Small intestine (tissue), 7 donors: ENCODE data around the gene SLC35B3. TPM values are rescaled to one million over a fixed set of nuclear protein-coding genes. Genes with fewer than 3 reads are reported as not detected.
"Not testable (repeated sequence)": the region's sequence is repeated elsewhere in the genome, so short reads cannot be mapped to it uniquely, and the experiment has no call there.

Experiments used
- DNase-seq, 2 donors: peaks; one replicate each; pipeline versions ENCODE4 v3.0.0 to v3.0.0-alpha.2; 2013
- FAIRE-seq: peaks from 2 replicates; lab custom pipeline; 2012; peaks lifted over from hg19 to GRCh38; lab: Jason Lieb, UNC
- H3K27ac ChIP-seq, 3 donors: one replicate each; pipeline ENCODE4 v1.5.1; 2013; ENCODE audit warnings: low read length in 2 of 3, mild to moderate bottlenecking in 2 of 3, control low read depth in 1 of 3, inconsistent platforms in 1 of 3, low read depth in 1 of 3, moderate library complexity in 1 of 3
- H3K27me3 ChIP-seq, 3 donors: one replicate each; pipeline ENCODE4 v1.6.1; 2013; ENCODE audit warnings: low read length in 3 of 3, inconsistent platforms in 1 of 3; ENCODE audit not compliant: control insufficient read depth in 3 of 3, insufficient read depth in 3 of 3
- H3K36me3 ChIP-seq, 3 donors: one replicate each; pipeline ENCODE4 v1.6.1; 2013; ENCODE audit warnings: low read length in 3 of 3, inconsistent platforms in 1 of 3, low read depth in 1 of 3, mild to moderate bottlenecking in 1 of 3, moderate library complexity in 1 of 3; ENCODE audit not compliant: control insufficient read depth in 3 of 3, insufficient read depth in 2 of 3
- H3K4me1 ChIP-seq, 3 donors: one replicate each; pipeline ENCODE4 v1.6.1; 2013; ENCODE audit warnings: low read length in 2 of 3, inconsistent platforms in 1 of 3, low read depth in 1 of 3, mild to moderate bottlenecking in 1 of 3, moderate library complexity in 1 of 3; ENCODE audit not compliant: control insufficient read depth in 3 of 3, insufficient read depth in 2 of 3
- H3K4me3 ChIP-seq, 3 donors: one replicate each; pipeline ENCODE4 v1.5.1; 2013; ENCODE audit warnings: low read length in 3 of 3, control low read depth in 1 of 3, inconsistent platforms in 1 of 3, low read depth in 1 of 3, mild to moderate bottlenecking in 1 of 3, moderate library complexity in 1 of 3
- H3K9me3 ChIP-seq, 2 donors: one replicate each; pipeline ENCODE4 v1.6.1; 2013; ENCODE audit warnings: low read depth in 1 of 2, low read length in 1 of 2; ENCODE audit not compliant: control insufficient read depth in 2 of 2, insufficient read depth in 1 of 2
- WGBS, 3 donors: extraction: QIAGEN DNeasy Blood & Tissue Kit; methylation state at CpG; one replicate each; pipeline ENCODE4 v1.1.7; 2013; 5-methylcytosine and 5-hydroxymethylcytosine counted together
- polyA plus RNA-seq, 4 donors: library from polyadenylated mRNA; stranded (reverse) in 3 of 4; unstranded in 1 of 4; fragments of 200-250 nt in 3 of 4; fragments of 120-200 nt in 1 of 4; gene quantifications; one replicate each; pipeline versions ENCODE4 v1.2.1 to v1.2.3, GENCODE V29; 2013
- donor health status: healthy with polysubstance abuse.
- donor health status: control.
- donor health status: control.
- donor health status: Bipolar disorder and iron deficiency.
- donor health status: healthy.

Gene SLC35B3
- polyA plus RNA-seq, 4 donors: 18.6 to 35.0 (median 20.3) TPM

DNA sequence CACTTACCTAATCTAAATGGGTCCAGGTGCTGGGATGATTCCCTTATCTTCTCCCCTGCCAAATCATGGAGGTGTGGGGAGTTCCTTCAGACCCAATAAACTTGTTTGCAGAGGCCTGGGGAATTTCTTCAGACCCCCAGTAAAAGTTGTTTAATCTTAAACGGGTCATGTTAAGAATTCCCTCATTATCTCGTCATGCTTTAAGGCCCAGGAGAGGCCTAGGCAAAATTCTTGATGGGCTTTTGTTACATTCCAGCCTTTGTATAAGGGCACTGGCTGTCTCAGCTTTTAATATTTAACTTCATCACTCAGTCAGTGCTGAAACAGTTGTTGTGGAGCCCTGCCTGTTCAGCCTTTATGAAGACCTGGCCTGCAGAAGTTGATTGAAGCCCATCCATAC, 11.0 kb upstream of the SLC35B3 start:
- DNase-seq: no peak
- 47 to 61% (median 52%) methylated on average over 2 of the region's 2 CpGs for WGBS, 3 donors
- no peaks in the 10 kb centered on the region for H3K4me1 ChIP-seq

GRCh38 chr6:8445930-8446329, 10.6 kb upstream of the SLC35B3 start:
- not testable (repeated sequence) for H3K27ac ChIP-seq, H3K36me3 ChIP-seq, H3K4me1 ChIP-seq, H3K4me3 ChIP-seq, DNase-seq, FAIRE-seq, H3K9me3 ChIP-seq, H3K27me3 ChIP-seq
- 76 to 90% (median 86%) methylated on average over 4 of the region's 4 CpGs for WGBS, 3 donors

More for the DNA sequence above, 11.0 kb upstream of the SLC35B3 start:
- Histone ChIP-seq H3K4me3 (no peak overlapping the region), H3K36me3 (no peaks in the 10 kb centered on the region), H3K9me3 (no peaks in the 10 kb centered on the region), H3K27me3 (no peaks in the 10 kb centered on the region), H3K27ac (no peak overlapping the region)
- FAIRE-seq: no peak

DNA sequence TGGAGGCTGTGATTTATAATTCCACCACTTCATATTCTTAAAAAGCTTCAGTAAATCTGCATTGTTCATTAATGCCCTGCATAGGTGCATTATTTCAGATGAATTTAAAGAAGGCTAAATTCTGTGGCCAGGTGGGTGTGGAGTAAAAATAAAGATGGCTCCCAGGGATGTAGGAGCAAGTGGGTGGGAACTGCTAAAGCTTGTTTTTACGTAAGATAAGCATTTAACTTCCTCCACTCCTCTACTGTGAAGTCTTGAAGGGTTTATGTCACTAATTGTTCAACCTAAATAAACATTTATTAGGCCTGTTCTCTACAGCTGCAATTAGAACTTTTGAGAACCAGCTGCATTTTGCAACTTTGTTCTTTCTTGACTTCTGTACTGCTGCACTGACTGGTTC, 6.8 kb upstream of the SLC35B3 start:
- WGBS, 3 donors: 17 to 61% (median 48%) methylated on average over 1 of the region's 1 CpG
- H3K4me3 ChIP-seq: no peak overlapping the region
- FAIRE-seq: no peak

DNA sequence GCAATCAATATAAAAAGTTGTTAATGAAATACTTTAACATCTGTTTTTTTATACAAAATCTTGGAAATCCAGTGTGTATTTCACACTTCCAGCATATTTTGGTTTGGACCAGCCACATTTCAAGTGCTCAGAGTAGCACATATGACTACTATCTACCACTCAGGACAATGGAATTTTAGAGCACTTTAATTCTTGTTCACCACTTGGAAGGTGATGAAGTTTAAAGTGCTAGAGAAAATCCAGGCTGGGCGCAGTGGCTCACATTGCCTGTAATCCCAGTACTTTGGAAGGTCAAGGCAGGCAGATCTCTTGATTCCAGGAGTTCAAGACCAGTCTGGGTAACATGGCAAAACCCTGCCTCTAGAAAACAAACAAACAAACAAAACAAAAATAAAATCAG, 6.1 kb upstream of the SLC35B3 start:
- H3K4me1 ChIP-seq: no peaks in the 10 kb centered on the region
- 83 to 97% (median 95%) methylated on average over 1 of the region's 1 CpG for WGBS, 3 donors
- no peaks in the 10 kb centered on the region for H3K9me3 ChIP-seq
- H3K4me3 ChIP-seq: no peak overlapping the region
- H3K27me3 ChIP-seq: no peaks in the 10 kb centered on the region
- FAIRE-seq: no peak
- H3K36me3 ChIP-seq: no peaks in the 10 kb centered on the region
- no peak overlapping the region for H3K27ac ChIP-seq
- no peak for DNase-seq

More for the DNA sequence above, 6.8 kb upstream of the SLC35B3 start:
- no peaks in the 10 kb centered on the region for H3K4me1 ChIP-seq
- no peaks in the 10 kb centered on the region for H3K27me3 ChIP-seq
- no peaks in the 10 kb centered on the region for H3K36me3 ChIP-seq
- DNase-seq: no peak
- no peaks in the 10 kb centered on the region for H3K9me3 ChIP-seq
- H3K27ac ChIP-seq: no peak overlapping the region

GRCh38 chr6:8439601-8440268, 4.4 kb upstream of the SLC35B3 start:
- no peak for FAIRE-seq
- no peak overlapping the region for H3K27ac ChIP-seq
- DNase-seq: no peak

GRCh38 chr6:8437813-8438212, 2.5 kb upstream of the SLC35B3 start:
- Histone ChIP-seq H3K27me3 (no peaks in the 10 kb centered on the region), H3K4me3 (no peak overlapping the region), H3K4me1 (peaks cover 0 to 7% (median 2%) of the 10 kb centered on the region in 3 donors), H3K9me3 (no peaks in the 10 kb centered on the region), H3K36me3 (no peaks in the 10 kb centered on the region), H3K27ac (no peak overlapping the region)
- DNase-seq (no peak), FAIRE-seq (no peak)
- 68 to 95% (median 92%) methylated on average over 1 of the region's 1 CpG for WGBS, 3 donors

More at GRCh38 chr6:8439601-8440268, 4.4 kb upstream of the SLC35B3 start:
- no peaks in the 10 kb centered on the region for H3K27me3 ChIP-seq
- no peaks in the 10 kb centered on the region for H3K36me3 ChIP-seq
- H3K4me1 ChIP-seq: no peaks in the 10 kb centered on the region
- 57 to 84% (median 64%) methylated on average over 2 of the region's 2 CpGs for WGBS, 3 donors
- H3K4me3 ChIP-seq: no peak overlapping the region
- no peaks in the 10 kb centered on the region for H3K9me3 ChIP-seq

DNA sequence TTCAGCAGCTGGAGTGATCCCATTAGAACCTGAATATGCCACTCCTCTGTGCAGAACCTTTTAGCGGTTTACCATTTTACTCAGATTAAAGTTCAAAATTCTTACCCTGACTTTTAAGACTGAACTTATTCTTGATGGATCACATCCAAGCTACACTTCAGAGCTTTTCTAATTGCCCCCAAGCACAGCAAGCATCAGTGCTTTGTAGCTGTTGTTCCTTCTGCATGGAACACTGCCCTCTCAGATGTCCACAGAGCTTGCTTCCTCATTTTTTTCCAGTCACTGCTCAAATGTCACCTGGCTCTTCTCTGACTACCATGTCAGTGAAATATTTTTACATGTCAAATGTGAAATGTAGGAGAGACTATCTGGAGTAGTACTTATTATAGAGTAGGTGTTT, 1.6 kb upstream of the SLC35B3 start:
- Histone ChIP-seq H3K4me3 (no peak overlapping the region), H3K9me3 (no peaks in the 10 kb centered on the region), H3K27me3 (no peaks in the 10 kb centered on the region), H3K4me1 (peaks cover 0 to 7% (median 2%) of the 10 kb centered on the region in 3 donors), H3K36me3 (no peaks in the 10 kb centered on the region), H3K27ac (no peak overlapping the region)
- DNase-seq (no peak), FAIRE-seq (no peak)
- WGBS, 3 donors: 83 to 96% (median 91%) methylated on average over 1 of the region's 1 CpG

DNA sequence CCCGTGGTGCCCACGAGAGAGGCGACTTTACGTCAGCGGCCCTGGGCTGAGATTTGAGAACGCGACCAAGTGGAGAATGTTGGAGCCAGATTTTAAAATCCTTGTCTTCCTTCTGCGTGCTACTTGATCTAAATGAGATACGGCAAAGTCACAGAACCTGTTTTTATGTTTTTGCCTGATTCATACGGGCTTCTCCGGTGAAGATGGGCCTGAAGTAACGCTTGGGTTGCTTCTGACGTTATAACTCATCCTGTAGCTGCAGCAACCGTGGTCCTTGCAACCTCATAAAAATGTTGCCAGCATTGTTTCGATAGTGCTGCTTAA, 462 bp upstream of the SLC35B3 start:
- FAIRE-seq: no peak
- Histone ChIP-seq H3K4me3 (peak overlapping the region in 2 of 3 donors; percentile 74 to 100), H3K4me1 (peaks cover 0 to 7% (median 2%) of the 10 kb centered on the region in 3 donors), H3K9me3 (no peaks in the 10 kb centered on the region), H3K27ac (peak overlapping the region; percentile 51 to 94 (median 69)), H3K27me3 (no peaks in the 10 kb centered on the region), H3K36me3 (no peaks in the 10 kb centered on the region)
- 11 to 29% (median 19%) methylated on average over 15 of the region's 15 CpGs for WGBS, 3 donors
- DNase-seq: no peak

DNA sequence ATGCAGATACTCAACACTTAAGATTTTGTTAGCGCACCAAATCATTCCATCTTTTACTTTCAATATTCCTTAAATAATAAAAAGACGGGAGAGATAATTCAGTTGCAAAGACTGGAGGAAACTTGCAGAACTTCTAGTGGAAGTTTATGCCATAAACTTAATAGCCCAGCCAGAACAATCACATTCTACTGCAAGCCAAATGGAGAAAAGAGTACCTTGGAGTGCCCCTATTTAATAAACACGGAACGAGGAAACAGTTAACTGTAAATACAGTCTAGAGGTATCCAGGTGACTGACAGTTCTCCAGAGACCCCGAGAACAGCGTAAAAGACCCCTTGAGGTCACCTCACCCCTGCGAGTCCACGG, 635 bp downstream of the SLC35B3 start:
- Histone ChIP-seq H3K4me3 (peak overlapping the region; percentile 74 to 100 (median 82)), H3K36me3 (no peaks in the 10 kb centered on the region), H3K9me3 (no peaks in the 10 kb centered on the region), H3K27ac (peak overlapping the region; percentile 84 to 94 (median 91)), H3K4me1 (peaks cover 0 to 7% (median 2%) of the 10 kb centered on the region in 3 donors), H3K27me3 (no peaks in the 10 kb centered on the region)
- FAIRE-seq (no peak), DNase-seq (no peak)
- 0 to 3% (median 2%) methylated on average over 8 of the region's 8 CpGs for WGBS, 3 donors
